HG03521 (cell line): Measurements from ENCODE around the gene HABP2.
A peak's percentile ranks its signal among the peaks of the same experiment; 100 is the strongest.

ENCODE experiments used
- ATAC-seq: cut with Tn5 transposase; IDR thresholded peaks from one replicate; pipeline ENCODE4 v1.9.1; 2021; ENCODE audit warnings: mild to moderate bottlenecking, moderate library complexity; ENCODE audit not compliant: unreplicated experiment

HABP2 gene

GRCh38 chr10:113525713-113526112, 27.1 kb upstream of the HABP2 start:
- ATAC-seq, result no peak

DNA sequence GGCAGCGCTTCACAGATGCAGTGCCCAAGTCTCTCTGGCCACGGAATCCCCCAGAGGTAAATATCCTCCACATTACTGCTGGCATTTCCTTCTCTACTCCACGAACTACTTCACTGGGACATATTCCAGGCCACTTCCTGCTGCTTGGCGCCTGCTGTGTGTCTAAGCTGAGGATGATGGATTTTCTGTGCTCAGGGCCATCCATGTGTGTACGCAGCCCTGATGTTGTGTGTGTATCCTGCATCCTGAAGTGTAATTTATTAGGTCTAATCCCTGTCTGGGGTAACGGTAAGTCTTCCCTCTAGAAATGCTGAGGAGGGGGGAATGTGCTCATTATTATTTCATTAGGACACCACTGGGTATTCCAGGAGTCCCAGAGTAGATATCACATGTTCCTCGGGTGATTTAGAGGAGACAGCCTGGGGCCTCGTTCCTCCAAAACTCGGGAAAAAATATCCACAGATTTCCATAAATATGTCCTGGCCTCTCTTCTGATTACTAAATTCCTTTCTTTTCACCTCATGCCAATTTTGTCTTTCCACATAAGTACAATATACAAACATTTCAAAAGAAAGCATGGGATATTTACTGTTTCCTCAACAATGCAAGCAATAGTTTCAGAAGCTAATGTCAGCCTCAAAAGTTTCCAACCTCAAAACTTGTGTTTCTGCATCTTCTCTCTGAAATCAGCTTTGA, 25.5 kb upstream of the HABP2 start:
- ATAC-seq, result no peak

DNA sequence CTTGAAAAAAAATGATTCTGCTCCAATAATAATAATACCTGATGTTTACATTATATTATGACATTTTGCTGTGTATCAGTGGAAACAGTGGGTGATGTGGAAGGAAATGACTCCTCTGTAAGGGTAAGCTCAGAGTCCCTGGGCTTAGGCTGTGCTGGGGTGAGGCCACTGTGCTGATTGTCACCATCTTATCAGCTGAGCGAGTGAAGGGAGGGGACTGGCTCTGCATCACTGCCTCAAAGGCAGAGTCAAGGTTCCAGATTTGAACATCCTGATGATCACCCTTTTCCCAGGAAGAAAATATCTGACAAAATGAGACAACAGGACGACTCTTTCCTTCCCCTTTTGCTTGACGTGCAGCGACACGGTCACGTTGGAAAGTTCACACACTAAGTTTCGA, 24.0 kb upstream of the HABP2 start:
- ATAC-seq, result no peak

- ATAC-seq, result no peak
Measured at GRCh38 chr10:113529575-113529974, 23.3 kb upstream of the HABP2 start.

GRCh38 chr10:113530476-113530875, 22.4 kb upstream of the HABP2 start:
- ATAC-seq, result no peak

DNA sequence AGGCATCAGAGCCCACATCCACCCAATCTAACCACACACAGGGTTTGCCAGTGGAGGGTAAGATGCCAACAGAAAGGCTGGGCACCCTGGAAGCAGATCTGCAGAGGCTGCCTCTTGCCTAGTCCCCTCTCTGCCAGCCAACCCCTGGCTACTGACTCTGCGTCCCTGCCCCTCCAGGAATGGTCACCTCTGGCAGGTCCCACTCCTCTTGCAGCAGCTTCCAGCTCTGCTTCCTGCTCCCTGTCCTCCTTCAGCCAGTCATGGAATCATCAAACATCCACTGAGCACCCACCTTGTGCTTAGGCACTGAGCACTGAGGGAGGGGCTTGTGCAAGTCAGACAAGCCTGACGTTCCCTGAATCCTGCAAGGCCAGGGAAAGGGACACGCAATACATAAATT, 20.1 kb upstream of the HABP2 start:
- ATAC-seq, result no peak

DNA sequence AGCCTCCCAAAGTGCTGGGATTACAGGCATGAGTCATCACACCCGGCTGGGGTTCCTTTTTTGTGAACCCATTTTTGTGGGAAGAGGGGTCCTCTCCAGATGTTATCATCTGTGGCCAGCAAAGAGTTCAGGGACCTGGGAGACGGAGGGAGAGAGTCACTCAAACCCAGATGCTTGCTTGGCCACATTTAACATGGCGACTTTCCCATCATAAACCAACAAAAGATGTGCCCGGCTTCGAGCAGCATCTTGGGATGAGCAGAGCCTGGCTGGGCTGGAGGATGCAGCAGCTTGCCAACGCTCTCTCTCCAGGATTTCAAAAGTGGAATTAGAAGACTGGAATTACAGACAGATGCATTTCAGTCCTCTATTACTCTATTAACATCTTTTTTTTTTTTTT, 19.1 kb upstream of the HABP2 start:
- no peak for ATAC-seq

GRCh38 chr10:113534423-113534822, 18.4 kb upstream of the HABP2 start:
- no peak for ATAC-seq

DNA sequence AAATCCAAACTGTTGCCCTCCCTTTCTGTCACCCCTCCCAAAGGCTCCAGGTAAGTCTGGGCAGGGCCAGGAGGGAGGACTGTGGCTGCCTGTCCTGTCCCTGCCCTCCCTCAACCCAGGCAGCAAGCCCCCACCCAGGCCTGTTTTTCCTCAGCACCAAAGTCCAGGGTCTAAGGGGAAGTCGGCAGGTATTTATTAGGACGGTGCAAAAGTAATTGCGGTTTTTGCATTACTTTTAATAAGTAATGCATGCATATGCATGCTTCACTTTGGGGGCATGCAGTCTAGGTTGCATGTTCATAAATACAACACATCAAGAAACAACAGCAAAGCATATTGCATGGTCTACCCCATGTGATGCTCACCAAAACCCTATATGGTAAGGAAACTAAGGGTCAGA, 15.2 kb upstream of the HABP2 start:
- ATAC-seq, result no peak

DNA sequence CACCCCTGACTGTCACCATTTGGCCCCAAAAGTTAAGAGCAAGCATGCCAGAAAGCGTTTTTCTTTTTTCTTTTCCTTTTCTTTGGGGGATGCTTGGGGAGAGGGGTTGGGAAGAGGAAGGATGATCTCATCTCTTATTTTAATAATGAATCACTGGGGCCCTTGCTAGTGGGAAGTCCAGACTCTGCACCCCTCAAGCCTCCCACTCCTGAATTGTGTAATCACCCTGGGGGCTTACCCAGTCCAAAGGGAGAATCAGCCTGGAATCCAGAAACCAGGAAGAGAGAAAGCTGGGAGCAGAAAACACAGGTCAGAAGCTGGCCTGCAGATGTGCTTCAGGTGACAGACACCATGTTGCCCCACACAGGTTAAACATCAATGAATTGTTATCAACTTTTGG, 14.7 kb upstream of the HABP2 start:
- ATAC-seq, result no peak

DNA sequence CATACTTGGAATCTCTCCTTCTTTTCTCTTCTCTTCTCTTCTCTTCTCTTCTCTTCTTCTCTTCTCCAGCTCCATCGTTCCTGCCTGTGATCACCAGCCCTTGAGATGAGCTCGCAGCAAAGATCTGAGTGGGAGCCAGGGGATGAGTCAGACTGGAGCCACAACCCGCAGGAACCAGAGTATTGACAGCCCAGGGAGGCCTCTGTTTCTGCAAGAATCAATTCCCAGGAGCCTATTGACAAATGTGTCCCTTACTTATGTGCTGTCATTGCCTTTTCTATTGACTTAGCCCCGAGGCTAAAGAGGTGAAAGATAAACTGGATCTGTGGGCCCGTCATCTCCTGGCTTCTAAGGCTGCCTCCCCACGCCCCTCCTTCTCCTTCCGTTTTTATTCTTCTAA, 13.1 kb upstream of the HABP2 start:
- ATAC-seq, result no peak

- no peak for ATAC-seq
Measured at GRCh38 chr10:113540845-113541548, 11.9 kb upstream of the HABP2 start.

- ATAC-seq, result no peak
Measured at GRCh38 chr10:113541549-113541927, 11.3 kb upstream of the HABP2 start.

- no peak for ATAC-seq
Measured at GRCh38 chr10:113543107-113543955, 9.5 kb upstream of the HABP2 start.

DNA sequence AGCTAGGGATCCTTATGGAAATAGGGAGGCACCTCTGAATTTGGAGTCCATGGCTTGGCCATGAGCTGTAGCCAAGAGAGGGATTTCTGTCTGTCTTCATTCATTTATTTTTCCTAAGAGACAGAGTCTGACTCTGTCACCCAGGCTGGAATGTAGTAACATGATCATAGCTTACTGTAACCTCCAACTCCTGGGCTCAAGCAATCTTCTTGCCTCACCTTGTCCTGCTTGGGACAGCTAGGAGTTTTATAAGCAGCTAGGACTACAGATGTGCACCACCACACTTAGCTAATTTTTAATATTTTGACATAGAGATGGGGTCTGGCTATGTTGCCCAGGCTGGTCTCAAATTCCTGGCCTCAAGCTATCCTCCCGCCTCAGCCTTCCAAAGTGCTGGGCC, 8.5 kb upstream of the HABP2 start:
- ATAC-seq, result no peak

DNA sequence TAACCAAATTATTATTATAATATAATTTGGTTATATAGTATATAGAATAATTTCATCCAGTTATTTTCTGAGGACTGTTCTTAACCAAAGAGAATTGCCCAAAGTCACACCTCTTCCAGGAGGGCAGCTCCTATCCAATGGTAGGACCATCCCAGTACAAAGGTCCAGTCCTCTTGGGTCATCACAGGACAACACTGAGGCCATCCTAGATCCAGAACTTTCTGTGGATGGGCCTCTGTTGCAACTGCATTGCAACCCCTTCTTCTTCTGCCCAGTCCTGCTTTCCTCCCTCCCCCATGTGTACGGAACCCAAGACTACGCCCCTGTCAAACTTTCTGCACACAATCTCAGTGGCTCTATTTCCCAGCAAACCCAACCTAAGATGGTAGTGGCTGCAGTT, 5.4 kb upstream of the HABP2 start:
- no peak for ATAC-seq

DNA sequence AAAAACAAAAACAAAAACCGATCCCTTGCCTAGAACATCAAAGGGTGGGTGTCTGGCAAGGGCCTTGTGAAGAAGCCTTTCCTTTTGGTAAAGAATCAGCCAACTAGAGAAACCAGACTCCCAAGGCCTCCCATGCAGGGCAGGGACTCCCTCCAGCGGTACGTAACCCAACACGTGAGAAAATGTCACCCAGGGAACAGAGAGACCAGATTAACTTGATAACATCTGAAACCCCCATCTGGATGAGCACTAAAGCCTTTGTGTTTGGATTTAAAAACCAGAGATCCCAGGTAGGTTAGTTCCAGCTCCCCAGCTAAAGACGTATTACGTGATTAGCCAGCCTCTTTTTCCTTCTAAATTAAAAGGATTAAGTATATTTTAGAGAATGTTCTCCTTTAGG, 3.0 kb upstream of the HABP2 start:
- no peak for ATAC-seq

- ATAC-seq, result peak; percentile 46
Measured at GRCh38 chr10:113550365-113550764, 2.5 kb upstream of the HABP2 start.

DNA sequence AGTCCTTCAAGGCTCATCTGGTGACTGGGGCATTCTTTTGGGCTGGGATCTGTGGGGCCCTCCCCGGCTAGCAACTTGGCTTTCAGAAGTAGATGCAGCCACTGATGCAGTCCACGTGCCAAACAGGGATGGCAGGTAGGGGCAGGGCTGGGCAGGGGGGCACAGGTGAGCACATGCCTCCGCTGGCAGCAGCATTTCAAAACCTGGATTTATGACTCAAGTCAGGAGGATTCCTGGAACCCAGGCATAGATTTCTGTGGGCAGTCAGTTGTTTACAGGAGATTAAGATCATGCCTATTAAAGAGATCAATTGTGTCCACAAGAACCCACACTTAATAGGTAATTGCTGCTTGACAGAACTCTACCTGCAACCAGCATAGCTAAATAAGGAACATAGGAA, 839 bp upstream of the HABP2 start:
- no peak for ATAC-seq

GRCh38 chr10:113553149-113553548, 296 bp downstream of the HABP2 start:
- ATAC-seq, result no peak

GRCh38 chr10:113554214-113554613, 1.4 kb downstream of the HABP2 start:
- ATAC-seq, result no peak

GRCh38 chr10:113555245-113555644, 2.4 kb downstream of the HABP2 start:
- ATAC-seq, result no peak
